NCI-H1694 treated with DMSO at 0.1 percent for 48 hours (cell line): ENCODE results near the gene PRTG.

ENCODE experiments used
- DNase-seq: peaks from one replicate; lab custom pipeline; 2025; lab: John Stamatoyannopoulos, UW

The PRTG gene

GRCh38 chr15:55562601-55563000, 180.4 kb downstream of the PRTG start:
- no peak for DNase-seq
